ENCODE measurements around the gene TPCN2. TPM values are rescaled to one million over a fixed set of nuclear protein-coding genes. Genes with fewer than 3 reads are reported as not detected.
"Not testable (repeated sequence)": the region's sequence is repeated elsewhere in the genome, so short reads cannot be mapped to it uniquely, and the experiment has no call there.

Gene TPCN2
- total RNA-seq, 1 donor from 2014 or later, result 6.6 TPM

DNA sequence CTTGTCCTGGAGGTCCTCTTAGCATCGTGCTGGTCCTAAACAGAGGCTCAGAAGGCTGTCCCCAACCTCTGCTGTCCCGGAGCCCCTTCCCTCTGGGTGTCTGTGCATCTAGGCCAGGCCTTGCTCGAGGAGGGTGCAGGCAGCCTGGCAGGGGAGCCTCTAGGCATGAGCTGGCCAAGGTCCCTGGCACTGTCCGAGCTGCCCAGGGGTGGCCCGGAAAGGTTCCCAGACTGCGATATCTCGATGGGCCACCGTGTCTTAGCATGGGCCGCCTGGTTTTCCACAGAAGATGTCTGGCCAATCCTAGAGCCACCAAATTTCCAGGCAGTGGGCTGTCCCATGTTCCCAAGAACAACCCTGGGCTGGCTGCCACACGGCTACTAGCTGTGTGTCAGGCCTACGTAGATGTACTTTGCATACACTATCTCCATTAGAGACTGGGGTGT, 82.4 kb downstream of the TPCN2 start:
- ATAC-seq, result peak; percentile 8

DNA sequence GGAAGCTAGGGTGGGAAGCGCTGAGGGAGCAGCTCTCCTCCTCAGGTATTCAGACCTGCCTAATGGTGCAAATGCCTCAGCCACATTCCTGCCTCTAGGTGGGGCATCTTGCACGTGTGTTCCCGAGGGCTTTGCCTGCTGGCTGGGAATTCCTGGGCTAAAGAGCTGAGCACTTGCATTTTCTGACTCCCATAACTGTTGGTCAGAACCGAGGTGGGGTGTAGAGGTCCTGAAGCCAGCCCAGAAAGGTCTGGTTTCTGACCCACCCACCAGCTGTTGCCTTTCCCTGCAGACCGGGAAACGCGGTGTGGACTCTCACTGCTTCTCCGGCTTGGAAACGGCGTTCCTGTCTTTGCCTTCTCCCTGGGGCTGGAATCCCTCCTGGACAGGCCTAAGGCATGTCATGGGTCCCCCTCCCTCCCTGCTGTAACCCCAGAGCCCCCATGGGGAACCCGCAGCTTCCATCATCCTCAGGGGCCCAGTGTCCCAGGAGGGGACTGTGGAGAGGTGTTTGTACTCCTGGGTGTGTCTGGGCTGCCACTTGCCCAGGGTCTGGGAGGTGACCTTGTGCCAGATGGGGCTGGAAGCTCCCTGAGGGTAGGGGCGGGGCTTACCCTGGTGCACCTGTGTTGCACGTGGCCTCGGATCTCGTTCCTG, 83.0 kb downstream of the TPCN2 start:
- peak; percentile 83 for ATAC-seq

GRCh38 chr11:69132301-69132670, 83.6 kb downstream of the TPCN2 start:
- no peak for ATAC-seq

- ATAC-seq, result no peak
Observed at GRCh38 chr11:69133251-69133650, 84.5 kb downstream of the TPCN2 start.

GRCh38 chr11:69134182-69134581, 85.5 kb downstream of the TPCN2 start:
- ATAC-seq, result not testable (repeated sequence)

DNA sequence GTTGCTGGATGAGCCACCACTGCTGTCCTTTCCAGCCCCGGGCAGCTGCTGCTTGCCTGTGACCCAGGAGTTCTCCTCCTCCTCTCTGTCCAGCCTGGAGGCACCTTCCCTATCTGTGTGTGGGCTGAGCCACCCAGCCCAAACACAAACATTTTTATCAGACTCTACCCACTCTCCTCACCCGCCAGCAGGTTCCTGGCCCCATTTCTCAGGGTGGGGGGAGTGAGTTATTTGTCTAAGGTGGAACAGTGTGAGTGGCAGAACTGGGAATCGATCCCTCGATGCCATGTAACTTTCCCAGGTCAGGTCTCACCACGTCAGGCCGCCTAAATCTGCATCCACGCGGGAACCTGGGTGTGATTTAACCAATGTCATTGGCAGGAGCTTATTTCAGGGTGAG, 86.2 kb downstream of the TPCN2 start:
- no peak for ATAC-seq

DNA sequence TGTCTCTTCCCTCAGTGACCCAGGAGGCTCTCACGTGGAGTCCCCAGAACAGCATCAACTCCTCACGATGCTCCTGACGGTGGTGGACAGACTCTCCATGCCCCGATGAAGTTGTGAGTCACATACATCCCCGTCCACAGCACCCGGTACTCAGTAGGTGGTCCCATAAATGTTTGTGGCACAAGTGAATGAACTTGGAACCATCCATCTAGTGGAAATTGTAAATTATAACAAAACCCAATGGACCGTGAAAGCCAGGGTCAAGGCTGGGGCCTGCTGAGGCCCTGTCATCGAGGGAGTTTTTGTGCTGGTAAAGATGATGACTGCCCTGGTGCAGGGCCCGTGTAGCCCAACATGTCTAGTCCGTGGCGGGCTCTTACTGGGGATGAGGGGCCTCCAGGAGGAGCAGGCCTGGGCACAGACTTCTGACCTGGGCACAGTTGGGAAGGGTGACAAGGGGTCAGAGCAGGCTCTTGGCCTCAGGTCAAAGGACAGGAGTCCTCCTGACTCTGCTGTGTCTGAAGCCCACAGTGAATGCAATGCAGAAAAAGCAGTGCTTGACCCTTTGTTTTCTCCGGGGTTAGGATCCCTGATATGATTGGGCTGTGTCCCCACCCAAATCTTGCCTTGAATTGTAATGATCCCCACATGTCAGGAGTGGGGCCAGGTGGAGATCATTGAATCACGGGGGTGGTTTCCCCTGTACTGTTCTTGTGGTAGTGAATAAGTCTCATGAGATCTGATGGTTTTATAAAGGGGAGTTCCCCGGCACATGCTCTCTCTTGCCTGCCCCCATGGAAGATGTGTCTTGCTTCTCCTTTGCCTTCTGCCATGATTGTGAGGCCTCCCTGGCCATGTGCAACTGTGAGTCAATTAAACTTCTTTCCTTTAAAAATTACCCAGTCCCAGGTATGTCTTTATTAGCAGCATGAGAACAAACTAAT, 87.0 kb downstream of the TPCN2 start:
- no peak for ATAC-seq

GRCh38 chr11:69136471-69136870, 87.7 kb downstream of the TPCN2 start:
- ATAC-seq, result peak; percentile 4

DNA sequence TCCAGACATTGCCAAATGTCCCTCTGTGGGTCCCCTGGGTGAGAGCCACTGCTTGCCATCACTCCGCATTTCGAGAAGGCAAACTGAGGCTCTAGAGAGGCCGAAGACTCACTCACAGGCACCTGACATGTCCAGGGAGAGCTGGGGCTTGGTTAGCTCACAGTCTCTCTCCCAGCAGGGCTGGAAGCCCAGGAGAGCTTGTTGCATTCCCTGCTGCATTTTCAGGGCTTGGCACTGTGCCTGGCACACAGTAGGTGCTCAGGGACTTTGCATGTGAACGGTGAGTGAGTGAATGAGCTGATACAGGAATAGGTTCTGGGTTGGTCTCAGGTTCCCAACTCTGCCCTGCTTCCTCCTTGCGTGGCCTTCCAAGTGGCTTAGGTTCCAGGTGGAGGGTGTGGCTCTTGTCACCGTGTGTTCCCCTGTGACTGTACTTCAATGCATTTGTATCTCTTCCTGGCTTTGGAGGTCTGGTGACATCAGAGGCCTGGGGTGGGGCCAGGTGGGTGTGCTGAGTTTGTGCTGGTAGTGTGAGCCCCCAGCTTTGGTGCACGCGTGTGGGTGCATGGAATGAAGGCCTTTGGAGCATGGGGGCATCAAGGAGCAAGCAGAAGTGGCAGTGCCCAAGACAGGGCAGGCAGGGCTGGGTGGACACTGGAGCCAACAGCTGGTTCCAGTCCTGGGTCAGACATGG, 88.6 kb downstream of the TPCN2 start:
- ATAC-seq, result peak; percentile 71

- peak; percentile 17 for ATAC-seq
Observed at GRCh38 chr11:69138265-69138664, 89.5 kb downstream of the TPCN2 start.

- not testable (repeated sequence) for ATAC-seq
Observed at GRCh38 chr11:69140161-69140560, 91.4 kb downstream of the TPCN2 start.

GRCh38 chr11:69140635-69141034, 91.9 kb downstream of the TPCN2 start:
- peak; percentile 58 for ATAC-seq

DNA sequence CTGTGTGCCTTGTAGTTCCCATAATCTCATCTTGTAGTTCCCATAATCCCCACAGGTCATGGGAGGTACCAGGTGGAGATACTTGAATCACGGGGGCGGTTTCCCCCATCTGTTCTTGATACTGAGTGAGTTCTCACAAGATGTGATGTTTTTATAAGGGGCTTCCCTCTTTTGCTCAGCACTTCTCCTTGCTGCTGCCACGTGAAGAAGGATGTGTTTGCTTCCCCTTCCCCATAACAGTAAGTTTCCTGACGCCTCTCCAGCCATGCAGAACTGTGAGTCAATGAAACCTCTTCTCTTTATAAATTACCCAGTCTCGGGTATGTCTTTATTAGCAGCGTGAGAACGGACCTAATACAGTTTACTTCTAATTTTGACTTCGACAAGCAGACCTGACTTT, 93.0 kb downstream of the TPCN2 start:
- ATAC-seq, result no peak

DNA sequence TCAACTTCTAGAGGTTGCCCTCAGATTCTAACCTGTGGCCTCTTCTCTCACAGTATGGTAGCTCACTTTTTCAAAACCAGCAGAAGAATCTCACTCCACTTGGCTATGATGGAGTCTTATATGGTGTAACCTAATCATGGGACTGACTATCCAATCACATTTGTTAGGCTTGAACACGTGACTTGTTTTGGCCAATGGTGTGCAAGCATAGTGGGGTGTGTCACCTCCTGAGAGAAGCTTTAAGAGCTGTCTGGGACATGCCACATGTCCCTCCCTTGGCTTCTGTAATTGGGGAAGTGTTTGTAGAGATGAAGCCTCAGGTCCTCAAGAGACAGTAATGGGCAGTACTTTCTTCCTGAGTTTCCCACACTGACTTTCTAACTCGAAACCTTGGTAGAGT, 94.2 kb downstream of the TPCN2 start:
- no peak for ATAC-seq

DNA sequence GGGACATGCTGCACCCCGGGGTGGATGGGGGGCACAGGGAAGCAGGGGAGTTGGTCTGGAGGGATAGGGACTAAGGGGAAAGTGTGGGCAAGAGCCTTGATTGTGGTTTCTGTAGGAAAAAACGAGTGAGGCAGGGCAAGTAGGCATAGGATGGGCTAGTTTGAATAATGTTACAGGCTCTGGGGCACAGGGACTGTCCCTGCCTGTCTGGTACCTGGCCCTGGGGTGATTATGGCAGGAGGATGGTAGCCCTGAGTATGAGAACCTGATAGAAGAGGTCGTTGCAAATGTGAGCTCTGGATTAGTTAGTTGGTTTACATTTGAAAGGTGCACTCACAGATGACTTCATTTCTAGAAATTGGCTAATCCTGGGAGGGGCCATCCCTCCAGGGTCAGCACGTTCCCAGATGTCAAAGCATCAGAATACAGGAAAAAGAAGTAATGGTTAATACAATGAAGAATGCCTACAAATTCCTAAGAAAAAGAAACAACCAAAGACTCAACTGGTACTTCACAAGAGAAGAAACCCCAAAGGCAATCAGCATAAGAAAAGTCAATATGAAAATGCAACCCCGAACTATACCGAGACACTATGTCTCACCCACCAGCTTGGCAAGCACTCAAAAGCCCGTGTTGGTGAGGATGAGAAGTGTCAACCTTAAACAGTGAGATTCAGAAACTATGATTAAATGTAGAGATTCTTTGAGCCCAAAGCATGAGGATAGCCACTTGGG, 95.8 kb downstream of the TPCN2 start:
- peak; percentile 78 for ATAC-seq

DNA sequence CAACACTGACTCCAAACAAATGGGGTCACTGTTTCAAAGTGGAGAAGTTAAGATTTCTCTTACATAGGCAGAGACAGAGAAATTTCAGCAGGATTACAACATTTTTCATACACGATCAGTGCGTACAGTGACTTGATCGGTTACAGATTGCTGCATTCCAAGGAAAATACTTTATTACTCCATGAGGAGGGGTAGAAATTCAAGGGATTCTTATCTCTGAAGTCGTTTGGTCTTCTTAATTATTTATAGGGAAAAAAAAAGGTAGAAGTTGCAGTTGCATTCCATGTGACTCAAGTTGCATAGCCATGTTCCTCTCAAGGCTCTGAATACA, 96.3 kb downstream of the TPCN2 start:
- no peak for ATAC-seq

DNA sequence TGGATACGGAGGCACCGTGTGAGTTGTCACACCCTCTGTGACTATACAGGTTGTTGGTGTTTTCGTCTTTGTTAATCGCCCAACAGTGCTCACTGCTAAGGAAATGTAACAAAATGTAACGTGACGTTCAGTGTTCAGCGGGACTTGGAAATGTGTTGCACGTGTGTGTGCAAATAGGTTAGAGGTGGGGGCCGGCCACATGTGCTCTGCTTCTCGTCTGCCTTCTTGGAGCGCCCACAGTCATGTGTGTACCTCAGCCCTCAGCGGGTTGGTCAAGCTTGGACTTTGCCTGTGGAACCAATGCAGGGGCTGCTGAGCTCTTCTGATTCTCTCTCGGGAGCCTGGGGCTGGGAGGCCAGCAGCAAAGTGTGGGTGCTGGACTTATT, 99.6 kb downstream of the TPCN2 start:
- ATAC-seq, result no peak

- ATAC-seq, result no peak
Observed at GRCh38 chr11:69148806-69149205, 100.1 kb downstream of the TPCN2 start.

- peak; percentile 14 for ATAC-seq
Observed at GRCh38 chr11:69149338-69150045, 100.8 kb downstream of the TPCN2 start.

DNA sequence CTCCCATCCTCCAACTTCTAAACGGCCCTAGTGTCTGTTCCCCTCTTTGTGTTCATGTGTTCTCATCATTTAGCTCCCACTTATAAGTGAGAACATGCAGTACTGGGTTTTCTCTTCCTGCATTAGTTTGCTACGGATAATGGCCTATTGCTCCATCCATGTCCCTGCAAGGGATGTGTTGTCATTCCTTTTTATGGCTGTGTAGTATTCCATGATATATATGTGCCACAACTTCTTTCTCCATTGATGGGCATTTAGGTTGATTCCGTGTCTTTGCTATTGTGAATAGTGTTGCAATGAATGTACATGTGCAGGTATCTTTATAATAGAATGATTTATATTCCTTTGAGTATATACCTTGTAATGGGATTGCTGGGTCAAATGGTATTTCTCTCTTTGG, 101.4 kb downstream of the TPCN2 start:
- ATAC-seq, result no peak

GRCh38 chr11:69151836-69152235, 103.1 kb downstream of the TPCN2 start:
- ATAC-seq, result no peak
